ENCODE data around the gene SAPCD1.

The SAPCD1 gene

GRCh38 chr6:31752739-31753319 lies 9.6 kb upstream of the SAPCD1 start:
- no peaks in the 10 kb centered on the region for H3K36me3 ChIP-seq (ENCODE audit: control insufficient read depth, insufficient read depth, low read length)
- H3K9me3 ChIP-seq (ENCODE audit: control insufficient read depth, low read length), result no peaks in the 10 kb centered on the region
- H3K4me3 ChIP-seq (ENCODE audit: insufficient read depth, low read depth, low read length, poor library complexity, severe bottlenecking), result no peak overlapping the region
- H3K27ac ChIP-seq (ENCODE audit: insufficient read depth, low read length, poor library complexity, severe bottlenecking), result no peak overlapping the region
- no peak for DNase-seq
- no peaks in the 10 kb centered on the region for H3K27me3 ChIP-seq (replicated peaks; ENCODE audit: control insufficient read depth, insufficient read depth, low read length, poor library complexity, severe bottlenecking)
- H3K4me1 ChIP-seq (ENCODE audit: control insufficient read depth, insufficient read depth, low read length, poor library complexity, severe bottlenecking), result no peaks in the 10 kb centered on the region

GRCh38 chr6:31758281-31758680 lies 4.2 kb upstream of the SAPCD1 start:
- Histone ChIP-seq H3K9me3 (ENCODE audit: control insufficient read depth, low read length) (no peaks in the 10 kb centered on the region), H3K27me3 (replicated peaks; ENCODE audit: control insufficient read depth, insufficient read depth, low read length, poor library complexity, severe bottlenecking) (no peaks in the 10 kb centered on the region), H3K4me3 (ENCODE audit: insufficient read depth, low read depth, low read length, poor library complexity, severe bottlenecking) (no peak overlapping the region), H3K27ac (ENCODE audit: insufficient read depth, low read length, poor library complexity, severe bottlenecking) (no peak overlapping the region), H3K36me3 (ENCODE audit: control insufficient read depth, insufficient read depth, low read length) (peaks cover 7% of the 10 kb centered on the region), H3K4me1 (ENCODE audit: control insufficient read depth, insufficient read depth, low read length, poor library complexity, severe bottlenecking) (no peaks in the 10 kb centered on the region)
- DNase-seq, result no peak

GRCh38 chr6:31760790-31761189 lies 1.7 kb upstream of the SAPCD1 start:
- no peak overlapping the region for H3K4me3 ChIP-seq (ENCODE audit: insufficient read depth, low read depth, low read length, poor library complexity, severe bottlenecking)
- H3K27ac ChIP-seq (ENCODE audit: insufficient read depth, low read length, poor library complexity, severe bottlenecking), result no peak overlapping the region
- H3K36me3 ChIP-seq (ENCODE audit: control insufficient read depth, insufficient read depth, low read length), result peaks cover 7% of the 10 kb centered on the region
- no peaks in the 10 kb centered on the region for H3K4me1 ChIP-seq (ENCODE audit: control insufficient read depth, insufficient read depth, low read length, poor library complexity, severe bottlenecking)
- no peaks in the 10 kb centered on the region for H3K9me3 ChIP-seq (ENCODE audit: control insufficient read depth, low read length)
- DNase-seq, result no peak
- H3K27me3 ChIP-seq (replicated peaks; ENCODE audit: control insufficient read depth, insufficient read depth, low read length, poor library complexity, severe bottlenecking), result no peaks in the 10 kb centered on the region

GRCh38 chr6:31761343-31761742 lies 1.1 kb upstream of the SAPCD1 start:
- Histone ChIP-seq H3K4me1 (ENCODE audit: control insufficient read depth, insufficient read depth, low read length, poor library complexity, severe bottlenecking) (no peaks in the 10 kb centered on the region), H3K4me3 (ENCODE audit: insufficient read depth, low read depth, low read length, poor library complexity, severe bottlenecking) (no peak overlapping the region), H3K36me3 (ENCODE audit: control insufficient read depth, insufficient read depth, low read length) (peaks cover 7% of the 10 kb centered on the region), H3K27ac (ENCODE audit: insufficient read depth, low read length, poor library complexity, severe bottlenecking) (no peak overlapping the region), H3K9me3 (ENCODE audit: control insufficient read depth, low read length) (no peaks in the 10 kb centered on the region), H3K27me3 (replicated peaks; ENCODE audit: control insufficient read depth, insufficient read depth, low read length, poor library complexity, severe bottlenecking) (no peaks in the 10 kb centered on the region)
- no peak for DNase-seq

GRCh38 chr6:31762878-31763618 lies 592 bp downstream of the SAPCD1 start:
- H3K9me3 ChIP-seq (ENCODE audit: control insufficient read depth, low read length), result no peaks in the 10 kb centered on the region
- no peaks in the 10 kb centered on the region for H3K27me3 ChIP-seq (replicated peaks; ENCODE audit: control insufficient read depth, insufficient read depth, low read length, poor library complexity, severe bottlenecking)
- H3K27ac ChIP-seq (ENCODE audit: insufficient read depth, low read length, poor library complexity, severe bottlenecking), result no peak overlapping the region
- no peak overlapping the region for H3K4me3 ChIP-seq (ENCODE audit: insufficient read depth, low read depth, low read length, poor library complexity, severe bottlenecking)
- no peaks in the 10 kb centered on the region for H3K4me1 ChIP-seq (ENCODE audit: control insufficient read depth, insufficient read depth, low read length, poor library complexity, severe bottlenecking)
- peaks cover 7% of the 10 kb centered on the region for H3K36me3 ChIP-seq (ENCODE audit: control insufficient read depth, insufficient read depth, low read length)
- DNase-seq, result no peak

GRCh38 chr6:31763619-31763940 lies 1.1 kb downstream of the SAPCD1 start:
- no peak for DNase-seq
- Histone ChIP-seq H3K4me3 (ENCODE audit: insufficient read depth, low read depth, low read length, poor library complexity, severe bottlenecking) (no peak overlapping the region), H3K27me3 (replicated peaks; ENCODE audit: control insufficient read depth, insufficient read depth, low read length, poor library complexity, severe bottlenecking) (no peaks in the 10 kb centered on the region), H3K36me3 (ENCODE audit: control insufficient read depth, insufficient read depth, low read length) (peaks cover 7% of the 10 kb centered on the region), H3K9me3 (ENCODE audit: control insufficient read depth, low read length) (no peaks in the 10 kb centered on the region), H3K27ac (ENCODE audit: insufficient read depth, low read length, poor library complexity, severe bottlenecking) (no peak overlapping the region), H3K4me1 (ENCODE audit: control insufficient read depth, insufficient read depth, low read length, poor library complexity, severe bottlenecking) (no peaks in the 10 kb centered on the region)

GRCh38 chr6:31764198-31764597 lies 1.7 kb downstream of the SAPCD1 start:
- H3K36me3 ChIP-seq (ENCODE audit: control insufficient read depth, insufficient read depth, low read length), result peaks cover 7% of the 10 kb centered on the region
- no peaks in the 10 kb centered on the region for H3K9me3 ChIP-seq (ENCODE audit: control insufficient read depth, low read length)
- H3K4me3 ChIP-seq (ENCODE audit: insufficient read depth, low read depth, low read length, poor library complexity, severe bottlenecking), result no peak overlapping the region
- no peaks in the 10 kb centered on the region for H3K27me3 ChIP-seq (replicated peaks; ENCODE audit: control insufficient read depth, insufficient read depth, low read length, poor library complexity, severe bottlenecking)
- no peak overlapping the region for H3K27ac ChIP-seq (ENCODE audit: insufficient read depth, low read length, poor library complexity, severe bottlenecking)
- no peaks in the 10 kb centered on the region for H3K4me1 ChIP-seq (ENCODE audit: control insufficient read depth, insufficient read depth, low read length, poor library complexity, severe bottlenecking)
- DNase-seq, result no peak

GRCh38 chr6:31765559-31765909 lies 3.1 kb downstream of the SAPCD1 start:
- Histone ChIP-seq H3K27ac (ENCODE audit: insufficient read depth, low read length, poor library complexity, severe bottlenecking) (no peak overlapping the region), H3K4me1 (ENCODE audit: control insufficient read depth, insufficient read depth, low read length, poor library complexity, severe bottlenecking) (no peaks in the 10 kb centered on the region), H3K36me3 (ENCODE audit: control insufficient read depth, insufficient read depth, low read length) (peaks cover under 1% of the 10 kb centered on the region), H3K4me3 (ENCODE audit: insufficient read depth, low read depth, low read length, poor library complexity, severe bottlenecking) (no peak overlapping the region), H3K9me3 (ENCODE audit: control insufficient read depth, low read length) (no peaks in the 10 kb centered on the region), H3K27me3 (replicated peaks; ENCODE audit: control insufficient read depth, insufficient read depth, low read length, poor library complexity, severe bottlenecking) (no peaks in the 10 kb centered on the region)
- no peak for DNase-seq

GRCh38 chr6:31765910-31766794 lies 3.7 kb downstream of the SAPCD1 start:
- H3K4me3 ChIP-seq (ENCODE audit: insufficient read depth, low read depth, low read length, poor library complexity, severe bottlenecking), result no peak overlapping the region
- no peaks in the 10 kb centered on the region for H3K4me1 ChIP-seq (ENCODE audit: control insufficient read depth, insufficient read depth, low read length, poor library complexity, severe bottlenecking)
- no peaks in the 10 kb centered on the region for H3K36me3 ChIP-seq (ENCODE audit: control insufficient read depth, insufficient read depth, low read length)
- DNase-seq, result no peak
- no peak overlapping the region for H3K27ac ChIP-seq (ENCODE audit: insufficient read depth, low read length, poor library complexity, severe bottlenecking)
- H3K9me3 ChIP-seq (ENCODE audit: control insufficient read depth, low read length), result no peaks in the 10 kb centered on the region
- no peaks in the 10 kb centered on the region for H3K27me3 ChIP-seq (replicated peaks; ENCODE audit: control insufficient read depth, insufficient read depth, low read length, poor library complexity, severe bottlenecking)

- H3K4me3 ChIP-seq (ENCODE audit: insufficient read depth, low read depth, low read length, poor library complexity, severe bottlenecking), result no peak overlapping the region
- DNase-seq, result no peak
Measured at GRCh38 chr6:31767096-31767645, 4.7 kb downstream of the SAPCD1 start.

More at GRCh38 chr6:31767096-31767645, 4.7 kb downstream of the SAPCD1 start:
- peaks cover 5% of the 10 kb centered on the region for H3K4me1 ChIP-seq (ENCODE audit: control insufficient read depth, insufficient read depth, low read length, poor library complexity, severe bottlenecking)
- no peaks in the 10 kb centered on the region for H3K27me3 ChIP-seq (replicated peaks; ENCODE audit: control insufficient read depth, insufficient read depth, low read length, poor library complexity, severe bottlenecking)
- no peak overlapping the region for H3K27ac ChIP-seq (ENCODE audit: insufficient read depth, low read length, poor library complexity, severe bottlenecking)
- H3K9me3 ChIP-seq (ENCODE audit: control insufficient read depth, low read length), result no peaks in the 10 kb centered on the region
- H3K36me3 ChIP-seq (ENCODE audit: control insufficient read depth, insufficient read depth, low read length), result no peaks in the 10 kb centered on the region
